Stimulated activated memory B cell treated with anti-CD40 and anti-IgM and Interleukin-4, amounts not matched to agents 10 μg/mL and 1 μg/mL and 100 μg/mL, for 72 hours (primary cell): ENCODE measurements around the gene ZNF358.
"Not testable (repeated sequence)": the region's sequence is repeated elsewhere in the genome, so short reads cannot be mapped to it uniquely, and the experiment has no call there.

Experiments
- ATAC-seq: fragments of 150-1000 bp; cut with Tn5 transposase; 2 replicates; pipeline ENCODE4 v1.10.0; 2021
- H3K27ac Mint-ChIP-seq: one replicate; pipeline ENCODE4 v1.8.0; 2022; ENCODE audit warnings: mild to moderate bottlenecking, mixed read lengths
- H3K27me3 Mint-ChIP-seq: one replicate; pipeline ENCODE4 v1.8.0; 2022; ENCODE audit warnings: mixed read lengths
- H3K36me3 Mint-ChIP-seq: one replicate; pipeline ENCODE4 v1.8.0; 2022; ENCODE audit warnings: mixed read lengths
- H3K4me1 Mint-ChIP-seq: one replicate; pipeline ENCODE4 v1.8.0; 2022; ENCODE audit warnings: mixed read lengths
- H3K4me3 Mint-ChIP-seq: one replicate; pipeline ENCODE4 v1.8.0; 2022; ENCODE audit warnings: mild to moderate bottlenecking, moderate library complexity, mixed read lengths
- H3K9me3 Mint-ChIP-seq: one replicate; pipeline ENCODE4 v1.8.0; 2022; ENCODE audit warnings: mixed read lengths

Gene ZNF358

DNA sequence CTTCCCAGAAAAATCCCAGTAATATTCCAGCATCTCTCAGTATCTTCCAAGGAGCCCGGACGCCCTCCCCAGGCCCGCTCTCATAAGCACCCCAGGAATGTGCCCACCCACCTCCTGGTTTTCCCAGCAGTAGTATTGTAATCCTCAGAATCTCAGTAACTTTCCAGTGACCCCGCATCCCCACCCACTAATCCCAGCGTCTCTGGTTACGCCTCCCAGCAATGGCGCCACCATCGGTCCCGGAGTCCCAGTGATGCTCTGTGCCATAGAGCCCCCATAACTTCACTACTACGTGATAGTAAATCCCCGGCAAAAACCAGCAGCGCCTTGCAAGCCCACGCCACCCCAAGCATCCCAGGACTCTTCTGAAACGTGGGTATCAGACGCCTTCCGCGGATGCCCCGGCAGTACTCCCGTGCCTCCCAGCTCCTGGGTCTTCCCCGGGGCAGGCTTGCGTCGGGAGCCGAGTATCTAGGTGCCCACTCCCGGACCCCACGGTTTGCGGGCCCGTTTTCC, 18.7 kb downstream of the ZNF358 start:
- no peaks in the 10 kb centered on the region for H3K9me3 Mint-ChIP-seq
- peak overlapping the region; percentile 90 for H3K27ac Mint-ChIP-seq
- ATAC-seq, result peak; percentile 48
- peaks cover 24% of the 10 kb centered on the region for H3K36me3 Mint-ChIP-seq
- H3K27me3 Mint-ChIP-seq, result no peaks in the 10 kb centered on the region
- H3K4me3 Mint-ChIP-seq, result peak overlapping the region; percentile 95
- H3K4me1 Mint-ChIP-seq, result peaks cover 36% of the 10 kb centered on the region

DNA sequence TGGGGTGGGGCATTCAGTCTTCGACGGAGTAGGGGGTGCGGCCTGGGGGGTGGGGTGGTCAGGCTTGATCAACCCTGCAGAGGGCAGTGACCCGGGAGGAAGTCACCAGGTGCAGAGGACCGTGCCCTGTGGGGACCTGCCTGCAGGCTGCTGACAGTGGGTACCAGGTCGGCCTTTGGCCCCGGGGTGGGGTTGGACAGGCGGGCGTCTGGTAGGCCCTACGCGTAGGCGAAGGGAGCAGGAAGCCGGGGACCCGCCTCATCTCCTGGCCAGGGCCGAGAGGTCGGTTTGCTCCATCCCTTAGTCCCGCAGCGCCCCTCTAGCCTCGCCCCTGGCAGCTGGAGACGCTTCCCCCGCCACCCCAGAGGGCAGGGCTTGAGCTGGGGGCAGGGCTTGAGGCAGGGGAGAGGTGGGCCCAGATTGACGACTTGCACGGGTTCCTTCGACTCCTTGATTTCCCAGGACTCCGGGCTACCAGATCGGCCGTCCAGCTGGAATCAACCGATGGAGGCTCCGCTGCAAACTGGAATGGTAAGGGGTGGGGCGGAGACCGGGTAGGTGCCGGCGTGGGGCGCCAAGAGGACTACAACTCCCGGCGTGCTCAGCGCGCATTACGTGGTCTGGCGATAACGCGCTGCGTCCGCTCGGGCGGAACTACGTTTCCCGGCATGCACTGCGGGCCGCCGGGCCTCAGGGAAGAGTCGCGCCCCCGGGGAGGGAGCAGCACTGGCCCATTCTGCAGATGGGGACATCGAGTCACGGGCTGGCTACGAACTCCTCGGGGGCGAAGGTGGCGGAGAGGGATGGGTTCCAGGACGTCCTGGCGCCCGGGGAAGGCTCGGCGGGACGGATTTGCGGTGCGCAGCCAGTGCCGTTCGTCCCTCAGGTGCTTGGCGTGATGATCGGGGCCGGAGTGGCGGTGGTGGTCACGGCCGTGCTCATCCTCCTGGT, 19.4 kb downstream of the ZNF358 start, which contains the start of gene PNPLA6:
PNPLA6 (plus strand) TSS at position 671 of the 951 bp plus-strand sequence; CDS start at position 743, 72 bp downstream.
- Mint-ChIP-seq H3K27ac (peak within 1 kb of the TSS; percentile 90), H3K27me3 (no peaks in the 10 kb centered on the region), H3K4me3 (peak within 1 kb of the TSS; percentile 95), H3K9me3 (no peaks in the 10 kb centered on the region), H3K36me3 (peaks cover 21% of the 10 kb centered on the region), H3K4me1 (peaks cover 36% of the 10 kb centered on the region)
- peak; percentile 86 for ATAC-seq

DNA sequence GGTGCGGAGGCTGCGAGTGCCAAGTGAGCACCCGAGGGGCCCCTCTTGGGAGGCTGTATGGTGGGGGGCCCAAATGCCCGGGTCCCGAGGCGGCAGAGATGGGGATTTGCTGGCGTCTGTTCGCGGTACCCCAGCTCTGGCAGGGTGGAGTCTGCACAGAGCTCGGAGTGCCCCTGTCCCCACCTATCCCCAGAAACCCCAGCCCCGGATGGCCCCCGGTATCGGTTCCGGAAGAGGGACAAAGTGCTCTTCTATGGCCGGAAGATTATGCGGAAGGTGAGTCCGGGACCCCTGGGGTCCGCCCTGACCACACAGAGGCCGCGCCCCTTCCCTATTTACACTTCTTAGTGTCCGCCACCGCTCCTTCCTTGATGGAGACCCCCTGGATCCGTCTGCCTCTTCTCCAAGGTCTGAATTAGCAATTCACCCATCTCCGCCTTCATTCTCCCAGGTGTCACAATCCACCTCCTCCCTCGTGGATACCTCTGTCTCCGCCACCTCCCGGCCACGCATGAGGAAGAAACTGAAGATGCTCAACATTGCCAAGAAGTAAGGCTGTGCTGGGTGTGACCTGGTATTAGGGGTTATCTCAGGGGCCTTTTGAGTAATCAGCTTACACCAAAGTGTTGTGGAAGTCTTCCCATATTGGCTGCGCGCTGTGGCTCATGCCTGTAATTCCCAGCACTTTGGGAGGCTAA, 20.2 kb downstream of the ZNF358 start:
- H3K36me3 Mint-ChIP-seq, result peaks cover 24% of the 10 kb centered on the region
- H3K4me1 Mint-ChIP-seq, result peaks cover 36% of the 10 kb centered on the region
- H3K4me3 Mint-ChIP-seq, result peak overlapping the region; percentile 95
- ATAC-seq, result peak; percentile 2
- no peaks in the 10 kb centered on the region for H3K27me3 Mint-ChIP-seq
- H3K27ac Mint-ChIP-seq, result peak overlapping the region; percentile 90
- no peaks in the 10 kb centered on the region for H3K9me3 Mint-ChIP-seq

DNA sequence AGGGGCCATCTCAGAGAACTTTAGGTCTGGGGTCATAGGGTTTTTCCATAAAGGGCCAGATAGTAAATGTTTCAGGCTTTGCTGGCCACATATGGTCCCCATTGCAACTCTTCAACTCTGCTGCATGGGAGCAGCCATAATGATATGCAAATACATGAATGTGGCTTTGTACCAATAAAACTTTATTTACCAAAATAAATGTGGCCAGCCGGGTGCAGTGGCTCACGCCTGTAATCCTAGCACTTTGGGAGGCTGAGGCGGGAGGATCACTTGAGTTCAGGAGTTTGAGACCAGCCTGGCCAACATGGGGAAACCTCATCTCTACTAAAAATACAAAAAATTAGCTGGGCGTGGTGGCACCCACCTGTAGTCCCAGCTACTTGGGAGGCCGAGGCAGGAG, 23.1 kb downstream of the ZNF358 start:
- not testable (repeated sequence) for H3K27ac Mint-ChIP-seq, H3K4me3 Mint-ChIP-seq, ATAC-seq, H3K9me3 Mint-ChIP-seq, H3K27me3 Mint-ChIP-seq
- peaks cover 47% of the 10 kb centered on the region for H3K36me3 Mint-ChIP-seq
- H3K4me1 Mint-ChIP-seq, result peaks cover 34% of the 10 kb centered on the region

DNA sequence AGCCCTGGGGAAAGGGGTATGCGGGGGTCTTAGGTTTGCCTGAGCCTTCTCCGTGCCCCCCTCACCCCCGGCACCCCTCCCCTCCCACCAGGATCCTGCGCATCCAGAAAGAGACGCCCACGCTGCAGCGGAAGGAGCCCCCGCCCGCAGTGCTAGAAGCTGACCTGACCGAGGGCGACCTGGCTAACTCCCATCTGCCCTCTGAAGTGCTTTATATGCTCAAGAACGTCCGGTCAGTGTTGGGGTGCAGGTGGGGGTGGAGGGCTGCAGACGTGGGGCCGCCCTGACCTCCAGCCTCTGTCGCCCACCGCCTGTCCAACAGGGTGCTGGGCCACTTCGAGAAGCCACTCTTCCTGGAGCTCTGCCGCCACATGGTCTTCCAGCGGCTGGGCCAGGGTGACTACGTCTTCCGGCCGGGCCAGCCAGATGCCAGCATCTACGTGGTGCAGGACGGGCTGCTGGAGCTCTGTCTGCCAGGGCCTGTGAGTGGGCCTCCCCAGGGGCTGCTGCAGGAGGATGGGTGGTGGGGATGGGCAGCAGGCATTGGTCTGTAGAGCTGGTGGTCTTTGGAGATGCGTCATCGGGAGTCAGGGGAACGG, 24.0 kb downstream of the ZNF358 start:
- Mint-ChIP-seq H3K4me1 (peaks cover 34% of the 10 kb centered on the region), H3K27me3 (no peaks in the 10 kb centered on the region), H3K27ac (no peak overlapping the region), H3K9me3 (no peaks in the 10 kb centered on the region), H3K36me3 (peaks cover 47% of the 10 kb centered on the region), H3K4me3 (no peak overlapping the region)
- no peak for ATAC-seq

DNA sequence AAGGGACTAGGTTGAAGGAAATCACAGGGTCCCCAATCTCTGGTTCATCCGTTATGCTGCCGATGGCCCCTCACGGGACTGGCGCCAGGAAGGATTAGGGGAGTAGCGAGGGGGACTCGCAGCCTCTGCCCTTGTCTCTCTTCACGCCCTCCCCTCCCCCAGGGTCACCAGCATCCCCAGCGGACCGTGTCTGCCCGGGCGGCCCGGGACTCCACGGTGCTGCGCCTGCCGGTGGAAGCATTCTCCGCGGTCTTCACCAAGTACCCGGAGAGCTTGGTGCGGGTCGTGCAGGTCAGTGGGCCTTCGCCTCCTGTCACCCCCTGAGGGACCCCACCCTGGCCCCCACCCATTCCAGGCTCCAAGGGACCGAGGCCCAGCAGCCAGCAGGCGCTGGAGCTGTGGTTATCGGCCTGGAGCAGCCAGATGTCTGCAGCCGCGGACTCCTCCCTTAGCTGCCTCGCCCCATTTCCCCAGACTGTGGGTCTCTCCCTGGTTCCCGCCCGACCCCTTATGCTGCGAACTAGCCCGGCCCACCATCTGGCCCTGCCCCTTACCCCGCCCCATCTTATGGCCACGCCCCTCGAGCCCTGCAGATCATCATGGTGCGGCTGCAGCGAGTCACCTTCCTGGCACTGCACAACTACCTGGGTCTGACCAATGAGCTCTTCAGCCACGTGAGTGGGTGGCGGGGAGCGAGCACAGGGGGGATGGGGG, 25.0 kb downstream of the ZNF358 start:
- peaks cover 44% of the 10 kb centered on the region for H3K4me1 Mint-ChIP-seq
- no peak overlapping the region for H3K4me3 Mint-ChIP-seq
- no peak overlapping the region for H3K27ac Mint-ChIP-seq
- no peaks in the 10 kb centered on the region for H3K27me3 Mint-ChIP-seq
- no peaks in the 10 kb centered on the region for H3K9me3 Mint-ChIP-seq
- H3K36me3 Mint-ChIP-seq, result peaks cover 50% of the 10 kb centered on the region
- ATAC-seq, result no peak

DNA sequence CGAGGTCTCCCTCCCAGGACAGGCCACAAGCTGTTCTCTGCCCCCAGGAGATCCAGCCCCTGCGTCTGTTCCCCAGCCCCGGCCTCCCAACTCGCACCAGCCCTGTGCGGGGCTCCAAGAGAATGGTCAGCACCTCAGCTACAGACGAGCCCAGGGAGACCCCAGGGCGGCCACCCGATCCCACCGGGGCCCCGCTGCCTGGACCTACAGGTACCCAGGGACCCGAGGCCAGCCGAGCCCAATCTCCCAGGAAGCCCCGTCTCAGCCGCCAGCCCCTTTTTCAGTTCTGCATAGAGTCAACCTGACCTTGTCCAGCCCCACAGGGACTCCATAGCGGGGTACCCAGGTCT, 25.5 kb downstream of the ZNF358 start:
- ATAC-seq, result no peak
- H3K4me1 Mint-ChIP-seq, result peaks cover 44% of the 10 kb centered on the region
- H3K27me3 Mint-ChIP-seq, result no peaks in the 10 kb centered on the region
- H3K36me3 Mint-ChIP-seq, result peaks cover 53% of the 10 kb centered on the region
- no peak overlapping the region for H3K27ac Mint-ChIP-seq
- no peaks in the 10 kb centered on the region for H3K9me3 Mint-ChIP-seq
- no peak overlapping the region for H3K4me3 Mint-ChIP-seq

DNA sequence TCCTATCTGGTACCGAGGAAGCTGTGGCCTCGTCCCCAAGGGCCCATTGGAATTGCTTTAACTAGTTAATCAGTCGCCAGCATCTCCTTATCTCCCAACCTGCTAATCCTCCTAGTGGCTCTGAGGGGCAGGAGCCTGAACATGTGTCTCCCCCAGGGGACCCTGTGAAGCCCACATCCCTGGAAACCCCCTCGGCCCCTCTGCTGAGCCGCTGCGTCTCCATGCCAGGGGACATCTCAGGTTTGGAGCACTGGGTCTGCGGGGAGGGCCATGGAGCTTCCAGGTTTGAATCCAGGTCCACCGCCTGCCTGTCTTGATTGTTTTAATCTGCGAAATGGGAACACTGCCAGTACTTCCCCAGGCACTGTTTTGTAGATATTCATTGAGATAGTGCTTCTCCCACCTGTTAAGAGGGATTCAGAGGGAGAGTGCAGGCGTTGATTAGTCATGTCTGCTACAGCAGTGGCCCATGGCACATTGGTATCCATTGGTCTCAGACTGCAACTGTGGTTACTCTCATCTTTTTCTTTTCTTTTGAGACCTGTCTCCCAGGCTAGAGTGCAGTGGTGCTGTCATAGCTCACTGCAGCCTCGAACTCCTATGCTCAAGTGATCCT, 26.0 kb downstream of the ZNF358 start:
- no peak for ATAC-seq
- Mint-ChIP-seq H3K27me3 (no peaks in the 10 kb centered on the region), H3K27ac (no peak overlapping the region), H3K4me3 (no peak overlapping the region), H3K4me1 (peaks cover 39% of the 10 kb centered on the region), H3K36me3 (peaks cover 52% of the 10 kb centered on the region), H3K9me3 (no peaks in the 10 kb centered on the region)

DNA sequence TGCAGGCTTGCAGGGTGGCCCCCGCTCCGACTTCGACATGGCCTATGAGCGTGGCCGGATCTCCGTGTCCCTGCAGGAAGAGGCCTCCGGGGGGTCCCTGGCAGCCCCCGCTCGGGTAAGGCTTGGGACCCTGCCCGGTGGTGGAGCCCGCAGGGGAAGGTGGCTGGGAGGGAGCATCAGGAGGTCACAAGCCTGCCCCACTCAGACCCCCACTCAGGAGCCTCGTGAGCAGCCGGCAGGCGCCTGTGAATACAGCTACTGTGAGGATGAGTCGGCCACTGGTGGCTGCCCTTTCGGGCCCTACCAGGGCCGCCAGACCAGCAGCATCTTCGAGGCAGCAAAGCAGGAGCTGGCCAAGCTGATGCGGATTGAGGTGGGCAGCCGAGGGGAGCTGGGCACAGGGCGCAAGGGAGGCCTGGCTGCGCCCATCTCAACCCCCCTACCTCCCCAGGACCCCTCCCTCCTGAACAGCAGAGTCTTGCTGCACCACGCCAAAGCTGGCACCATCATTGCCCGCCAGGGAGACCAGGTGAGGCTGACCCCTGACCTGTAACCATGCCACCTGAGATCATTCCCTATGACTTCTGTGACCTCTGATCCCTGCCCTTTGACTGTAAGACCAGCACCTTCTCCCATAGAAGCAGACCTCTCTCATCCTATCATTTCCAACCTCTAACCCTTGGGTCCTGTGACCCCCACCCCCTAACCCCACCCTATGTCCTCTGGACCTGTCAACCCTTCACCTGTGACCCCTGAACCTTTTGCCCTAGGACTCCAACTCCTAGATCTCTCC, 26.8 kb downstream of the ZNF358 start:
- Mint-ChIP-seq H3K27ac (peak overlapping the region; percentile 7), H3K27me3 (no peaks in the 10 kb centered on the region), H3K36me3 (peaks cover 46% of the 10 kb centered on the region), H3K4me1 (peaks cover 31% of the 10 kb centered on the region), H3K9me3 (no peaks in the 10 kb centered on the region), H3K4me3 (no peak overlapping the region)
- ATAC-seq, result no peak

DNA sequence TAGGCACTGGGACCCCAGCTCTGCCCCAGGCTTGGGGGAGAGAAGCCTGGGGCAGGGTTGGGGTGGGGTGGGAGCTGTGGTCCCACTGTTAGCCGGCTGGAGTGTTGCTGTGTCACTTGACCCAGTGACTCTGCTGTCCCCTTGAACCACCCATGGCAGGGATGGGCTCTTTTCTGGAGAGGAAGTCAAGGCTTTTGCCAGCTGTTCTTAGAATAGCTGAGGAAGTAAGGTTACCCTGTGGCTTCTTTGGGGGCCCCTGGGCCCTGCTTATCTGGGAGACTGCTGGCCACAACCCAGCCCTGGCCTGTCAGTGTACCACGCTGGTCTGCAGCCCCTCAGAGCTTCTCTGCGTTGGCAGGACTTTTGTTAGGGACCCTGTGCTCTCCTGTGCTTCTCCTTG, 28.7 kb downstream of the ZNF358 start:
- no peaks in the 10 kb centered on the region for H3K9me3 Mint-ChIP-seq
- H3K4me1 Mint-ChIP-seq, result peaks cover 31% of the 10 kb centered on the region
- H3K36me3 Mint-ChIP-seq, result peaks cover 43% of the 10 kb centered on the region
- ATAC-seq, result no peak
- H3K27ac Mint-ChIP-seq, result peak overlapping the region; percentile 9
- no peak overlapping the region for H3K4me3 Mint-ChIP-seq
- H3K27me3 Mint-ChIP-seq, result no peaks in the 10 kb centered on the region

DNA sequence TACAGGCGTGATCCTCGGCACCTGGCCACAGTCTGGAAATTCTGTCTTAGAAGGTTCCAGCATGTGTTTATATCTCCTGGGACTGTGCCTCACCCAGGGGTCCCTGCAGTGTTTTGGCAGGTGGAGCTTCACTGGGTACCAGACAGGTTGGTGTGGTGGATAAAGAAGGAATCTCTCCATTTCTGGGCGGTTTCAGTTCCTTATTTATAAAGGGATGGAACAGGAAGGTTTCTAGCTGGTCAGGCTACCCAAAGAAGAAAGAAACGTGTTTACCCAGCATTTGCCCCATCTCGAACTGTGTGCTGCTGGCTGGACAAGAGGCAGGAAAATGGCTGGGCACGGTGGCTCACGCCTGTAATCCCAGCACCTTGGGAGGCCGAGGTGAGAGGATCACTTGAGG, 29.4 kb downstream of the ZNF358 start:
- Mint-ChIP-seq H3K4me3 (no peak overlapping the region), H3K27me3 (no peaks in the 10 kb centered on the region), H3K9me3 (no peaks in the 10 kb centered on the region), H3K4me1 (peaks cover 31% of the 10 kb centered on the region), H3K36me3 (peaks cover 45% of the 10 kb centered on the region), H3K27ac (peak overlapping the region; percentile 9)
- ATAC-seq, result no peak

DNA sequence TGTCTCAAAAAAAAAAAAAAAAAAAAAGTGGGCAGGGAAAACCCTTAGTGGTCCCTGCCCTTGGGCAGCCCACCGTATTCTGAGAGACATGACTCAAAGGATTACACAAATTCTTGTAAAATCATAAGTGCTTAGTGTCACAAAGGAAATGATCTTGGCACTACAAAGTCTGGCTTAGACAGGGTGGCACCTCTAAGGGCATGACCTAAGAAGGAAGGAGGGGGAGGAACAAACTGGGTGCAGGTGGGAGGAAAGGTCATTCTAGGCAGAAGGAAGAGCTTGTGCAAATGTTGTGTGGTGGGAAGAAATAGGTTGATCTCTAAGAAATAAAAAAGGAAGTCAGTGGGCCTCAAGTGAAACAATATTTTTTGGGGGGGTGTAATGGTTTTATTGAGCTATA, 30.0 kb downstream of the ZNF358 start:
- Mint-ChIP-seq H3K27ac (peak overlapping the region; percentile 9), H3K4me3 (peak overlapping the region; percentile 21), H3K4me1 (peaks cover 31% of the 10 kb centered on the region), H3K9me3 (no peaks in the 10 kb centered on the region), H3K36me3 (peaks cover 48% of the 10 kb centered on the region), H3K27me3 (no peaks in the 10 kb centered on the region)
- peak; percentile 75 for ATAC-seq

DNA sequence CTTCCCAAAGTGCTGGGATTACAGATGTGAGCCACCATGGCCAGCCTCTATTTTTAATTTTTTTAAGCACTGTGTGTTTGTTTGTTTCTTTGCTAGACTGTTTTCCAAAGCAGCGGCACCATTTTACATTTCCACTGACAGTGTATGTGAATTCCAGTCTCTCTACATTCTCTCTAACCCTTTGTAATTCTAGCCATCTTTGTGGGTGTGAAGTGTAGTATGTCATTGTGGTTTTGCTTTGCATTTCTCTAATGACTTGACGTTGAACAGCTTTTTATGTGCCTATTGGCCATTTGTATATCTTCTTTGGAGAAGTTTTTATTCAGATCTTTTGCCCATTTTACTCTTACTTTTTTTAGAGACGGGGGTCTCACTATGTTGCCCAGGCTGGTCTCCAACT, 31.3 kb downstream of the ZNF358 start:
- no peak overlapping the region for H3K4me3 Mint-ChIP-seq
- H3K36me3 Mint-ChIP-seq, result peaks cover 44% of the 10 kb centered on the region
- ATAC-seq, result no peak
- no peaks in the 10 kb centered on the region for H3K27me3 Mint-ChIP-seq
- peaks cover 31% of the 10 kb centered on the region for H3K4me1 Mint-ChIP-seq
- no peak overlapping the region for H3K27ac Mint-ChIP-seq
- no peaks in the 10 kb centered on the region for H3K9me3 Mint-ChIP-seq
